Parathyroid adenoma (tissue), 2 donors: ENCODE results near the gene GJA5.

ENCODE experiments used
- H2AFZ ChIP-seq: fragments of 300-600 bp; sonication (generic); one replicate; pipeline ENCODE4 v1.7.0; 2017; ENCODE audit warnings: antibody characterized with exemption, mild to moderate bottlenecking
- H3K27ac ChIP-seq: fragments of 300-600 bp; sonication (generic); one replicate; pipeline ENCODE4 v1.7.0; 2017
- H3K27me3 ChIP-seq: fragments of 300-600 bp; sonication (generic); one replicate; pipeline ENCODE4 v1.7.0; 2017; ENCODE audit warnings: low read length; ENCODE audit not compliant: control insufficient read depth, insufficient read depth
- H3K36me3 ChIP-seq: fragments of 300-600 bp; sonication (generic); one replicate; pipeline ENCODE4 v1.7.0; 2017; ENCODE audit warnings: low read length; ENCODE audit not compliant: control insufficient read depth, insufficient read depth
- H3K4me1 ChIP-seq: fragments of 300-600 bp; sonication (generic); one replicate; pipeline ENCODE4 v1.7.0; 2017; ENCODE audit warnings: control low read depth
- H3K4me2 ChIP-seq: fragments of 300-600 bp; sonication (generic); one replicate; pipeline ENCODE4 v1.7.0; 2017; ENCODE audit warnings: low read length
- H3K4me3 ChIP-seq: fragments of 300-600 bp; sonication (generic); one replicate; pipeline ENCODE4 v1.7.0; 2017; ENCODE audit warnings: low read depth, low read length
- H3K79me2 ChIP-seq: fragments of 300-600 bp; sonication (generic); one replicate; pipeline ENCODE4 v1.7.0; 2017; ENCODE audit warnings: control low read depth
- H3K9ac ChIP-seq: fragments of 300-600 bp; sonication (generic); one replicate; pipeline ENCODE4 v1.7.0; 2017; ENCODE audit warnings: mild to moderate bottlenecking
- H3K9me3 ChIP-seq: fragments of 300-600 bp; sonication (generic); one replicate; pipeline ENCODE4 v1.7.0; 2017; ENCODE audit warnings: low read length; ENCODE audit not compliant: control insufficient read depth
- CTCF ChIP-seq: fragments of 300-600 bp; sonication (generic); IDR thresholded peaks from one replicate; pipeline ENCODE4 v1.7.0; 2017; ENCODE audit warnings: antibody characterized with exemption, mild to moderate bottlenecking
- donor health status: primary hyperparathyroidism.

The GJA5 gene

GRCh38 chr1:147804942-147805723, 44.7 kb upstream of the GJA5 start:
- no peak overlapping the region for H3K4me3 ChIP-seq
- H3K4me1 ChIP-seq, result no peaks in the 10 kb centered on the region
- H3K79me2 ChIP-seq, result no peaks in the 10 kb centered on the region
- H3K9ac ChIP-seq, result no peak overlapping the region
- H3K9me3 ChIP-seq, result no peaks in the 10 kb centered on the region
- H3K36me3 ChIP-seq, result no peaks in the 10 kb centered on the region
- no peak overlapping the region for H3K4me2 ChIP-seq
- H2AFZ ChIP-seq, result no peak overlapping the region
- no peak for TF ChIP-seq CTCF
- H3K27ac ChIP-seq, result no peak overlapping the region
- H3K27me3 ChIP-seq, result no peaks in the 10 kb centered on the region

- H3K9ac ChIP-seq, result no peak overlapping the region
- no peak overlapping the region for H2AFZ ChIP-seq
- H3K79me2 ChIP-seq, result no peaks in the 10 kb centered on the region
- TF ChIP-seq CTCF, result no peak
- no peaks in the 10 kb centered on the region for H3K27me3 ChIP-seq
- H3K9me3 ChIP-seq, result no peaks in the 10 kb centered on the region
- H3K4me3 ChIP-seq, result no peak overlapping the region
- no peak overlapping the region for H3K4me2 ChIP-seq
- no peaks in the 10 kb centered on the region for H3K4me1 ChIP-seq
- no peaks in the 10 kb centered on the region for H3K36me3 ChIP-seq
- no peak overlapping the region for H3K27ac ChIP-seq
Observed at GRCh38 chr1:147800804-147801203, 40.4 kb upstream of the GJA5 start.

- Histone ChIP-seq H3K27me3 (no peaks in the 10 kb centered on the region), H3K4me3 (no peak overlapping the region), H3K79me2 (no peaks in the 10 kb centered on the region), H3K27ac (no peak overlapping the region), H3K9me3 (no peaks in the 10 kb centered on the region), H2AFZ (no peak overlapping the region), H3K4me2 (no peak overlapping the region), H3K36me3 (no peaks in the 10 kb centered on the region), H3K9ac (no peak overlapping the region), H3K4me1 (no peaks in the 10 kb centered on the region)
- TF ChIP-seq CTCF, result no peak
Observed at GRCh38 chr1:147798731-147799130, 38.3 kb upstream of the GJA5 start.

- no peak for TF ChIP-seq CTCF
- no peak overlapping the region for H3K27ac ChIP-seq
- H3K9me3 ChIP-seq, result no peaks in the 10 kb centered on the region
Observed at GRCh38 chr1:147794570-147794969, 34.2 kb upstream of the GJA5 start.

GRCh38 chr1:147791876-147792275, 31.5 kb upstream of the GJA5 start:
- H3K27ac ChIP-seq, result no peak overlapping the region
- no peak overlapping the region for H3K9ac ChIP-seq
- H3K27me3 ChIP-seq, result no peaks in the 10 kb centered on the region
- H3K9me3 ChIP-seq, result no peaks in the 10 kb centered on the region
- no peaks in the 10 kb centered on the region for H3K79me2 ChIP-seq
- no peaks in the 10 kb centered on the region for H3K4me1 ChIP-seq
- no peak overlapping the region for H3K4me2 ChIP-seq
- H3K36me3 ChIP-seq, result no peaks in the 10 kb centered on the region
- H3K4me3 ChIP-seq, result no peak overlapping the region
- no peak for TF ChIP-seq CTCF
- no peak overlapping the region for H2AFZ ChIP-seq

More at GRCh38 chr1:147794570-147794969, 34.2 kb upstream of the GJA5 start:
- no peak overlapping the region for H3K9ac ChIP-seq
- H3K4me3 ChIP-seq, result no peak overlapping the region
- no peaks in the 10 kb centered on the region for H3K36me3 ChIP-seq
- H3K79me2 ChIP-seq, result no peaks in the 10 kb centered on the region
- no peaks in the 10 kb centered on the region for H3K27me3 ChIP-seq
- H3K4me1 ChIP-seq, result no peaks in the 10 kb centered on the region
- no peak overlapping the region for H3K4me2 ChIP-seq
- H2AFZ ChIP-seq, result no peak overlapping the region
